ENCODE data around the gene PRKAA2. TPM values are rescaled to one million over a fixed set of nuclear protein-coding genes. Genes with fewer than 3 reads are reported as not detected.
A peak's percentile ranks its signal among the peaks of the same experiment; 100 is the strongest.

Gene PRKAA2
- total RNA-seq, 2 experiments from 2014 or later: 0.02 TPM

DNA sequence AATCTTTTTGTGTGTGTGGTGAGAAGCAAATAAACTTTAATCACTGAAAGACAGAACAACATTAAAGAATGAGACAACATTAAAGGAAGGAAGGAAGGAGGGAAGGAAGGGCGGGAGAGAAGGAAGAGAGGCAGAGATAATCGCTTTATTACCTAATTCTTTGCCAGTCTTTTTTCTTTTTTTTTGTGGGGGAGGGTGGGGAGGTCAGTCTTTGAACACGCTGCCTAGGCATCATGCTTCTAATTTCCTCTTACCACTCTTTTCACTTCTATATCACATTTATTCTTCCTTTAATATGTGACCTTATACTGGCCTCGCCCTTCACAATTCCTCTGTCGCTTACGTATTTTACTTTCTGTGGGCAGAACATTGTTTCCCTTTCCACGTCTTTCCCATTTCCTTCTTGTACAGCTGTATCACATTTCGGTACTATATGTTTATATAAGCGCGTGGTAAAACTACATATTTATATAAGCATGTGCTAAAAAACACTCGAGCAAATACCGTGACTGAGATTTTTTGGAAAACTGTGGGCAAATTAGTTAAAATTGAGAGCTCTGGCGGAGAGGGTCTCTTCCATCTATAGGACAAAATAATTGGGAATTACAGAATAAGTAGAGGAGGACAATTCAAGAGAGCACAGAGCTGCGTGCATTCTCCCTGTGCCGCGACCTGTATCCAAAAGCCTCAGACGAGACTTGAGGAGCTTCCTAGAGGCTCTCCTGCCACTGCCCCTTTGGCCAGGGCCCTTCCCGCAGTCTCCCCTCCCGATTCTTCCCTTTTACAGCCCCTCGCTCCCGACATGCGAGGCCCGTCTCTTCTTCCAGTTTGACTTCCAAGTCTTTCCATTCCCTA lies 823 bp upstream of the PRKAA2 start:
- H3K27me3 Mint-ChIP-seq: peaks cover 65% of the 10 kb centered on the region
- peaks cover 6% of the 10 kb centered on the region for H3K4me1 Mint-ChIP-seq
- H3K4me3 Mint-ChIP-seq: peak overlapping the region; percentile 63
- H3K36me3 Mint-ChIP-seq: no peaks in the 10 kb centered on the region
- DNase-seq: no peak
- H3K27ac Mint-ChIP-seq: no peak overlapping the region
- H3K9me3 Mint-ChIP-seq: no peaks in the 10 kb centered on the region

DNA sequence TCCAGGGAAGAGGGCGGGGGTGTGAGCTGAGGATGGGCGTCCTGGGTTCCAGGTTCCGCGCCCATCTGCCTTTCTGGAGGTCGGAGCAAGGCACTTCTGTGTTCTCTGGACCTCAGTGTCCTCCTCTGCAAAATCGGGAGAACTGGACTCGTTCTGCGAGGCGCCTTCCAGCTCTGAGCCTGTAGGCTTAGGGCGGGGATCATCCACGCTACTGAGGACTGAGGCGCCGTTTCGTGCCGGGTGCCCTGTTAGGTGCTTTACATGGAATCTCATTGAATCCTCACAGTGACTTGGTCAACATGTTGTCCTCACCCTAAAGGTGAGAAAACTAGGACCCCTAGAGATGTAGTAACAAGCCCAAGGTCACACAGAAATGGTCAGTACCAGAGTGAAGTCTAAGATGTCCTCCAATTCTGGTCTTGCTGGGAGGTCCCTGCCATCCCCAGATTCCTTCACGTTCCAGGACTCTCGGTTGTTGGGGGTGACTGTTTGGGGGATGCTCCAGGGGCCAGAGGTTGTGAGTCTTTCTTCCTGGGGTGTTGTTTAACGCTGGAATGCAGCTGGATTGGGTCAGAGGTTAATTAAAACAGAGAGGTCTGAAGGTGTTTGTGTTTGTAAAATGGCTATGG lies 677 bp downstream of the PRKAA2 start:
- Mint-ChIP-seq H3K4me1 (peaks cover 6% of the 10 kb centered on the region), H3K27ac (no peak overlapping the region), H3K4me3 (peak overlapping the region; percentile 29), H3K9me3 (no peaks in the 10 kb centered on the region), H3K36me3 (no peaks in the 10 kb centered on the region), H3K27me3 (peaks cover 57% of the 10 kb centered on the region)
- no peak for DNase-seq

DNA sequence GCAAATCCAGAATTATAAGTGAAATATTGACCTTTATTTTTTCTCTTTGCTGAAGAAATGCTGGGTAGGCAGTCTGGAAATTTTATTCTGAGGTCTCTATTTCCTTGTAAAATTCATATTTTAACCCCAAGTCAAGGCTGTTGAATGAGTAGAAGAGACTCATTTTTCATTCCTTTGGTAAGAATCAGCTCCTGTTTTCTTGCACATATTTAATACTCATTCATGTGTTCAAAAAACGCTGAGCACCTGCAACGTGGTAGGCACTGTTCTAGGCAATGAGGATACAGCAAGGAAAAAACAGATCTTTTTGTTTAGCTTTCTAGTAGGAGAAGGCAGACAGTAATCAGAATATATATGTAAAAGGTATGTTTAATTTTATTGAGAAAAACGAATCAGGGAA lies 1.5 kb downstream of the PRKAA2 start:
- H3K36me3 Mint-ChIP-seq: no peaks in the 10 kb centered on the region
- H3K27ac Mint-ChIP-seq: no peak overlapping the region
- H3K4me3 Mint-ChIP-seq: no peak overlapping the region
- DNase-seq: no peak
- H3K9me3 Mint-ChIP-seq: no peaks in the 10 kb centered on the region
- H3K27me3 Mint-ChIP-seq: peaks cover 53% of the 10 kb centered on the region
- H3K4me1 Mint-ChIP-seq: peaks cover 6% of the 10 kb centered on the region

DNA sequence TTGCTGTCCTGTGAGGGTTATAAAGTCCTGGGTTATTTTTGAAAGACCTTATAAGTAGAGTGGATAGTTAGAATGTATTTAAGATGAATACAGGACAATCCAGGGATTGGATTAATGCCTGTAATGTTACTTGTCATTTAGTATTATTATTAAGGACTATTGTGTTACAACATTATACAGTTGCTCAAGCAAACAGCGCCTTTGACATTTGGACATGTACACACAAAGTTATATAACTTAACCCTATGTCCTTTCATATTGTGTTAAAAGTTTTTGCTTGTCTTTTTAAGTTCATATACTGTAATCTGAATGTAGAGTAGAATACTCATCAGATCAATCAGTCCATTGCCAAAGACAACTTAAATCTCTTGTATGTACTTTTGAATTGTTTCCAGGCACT lies 2.0 kb downstream of the PRKAA2 start:
- no peaks in the 10 kb centered on the region for H3K36me3 Mint-ChIP-seq
- no peak overlapping the region for H3K4me3 Mint-ChIP-seq
- H3K27me3 Mint-ChIP-seq: peaks cover 49% of the 10 kb centered on the region
- H3K9me3 Mint-ChIP-seq: no peaks in the 10 kb centered on the region
- no peak overlapping the region for H3K27ac Mint-ChIP-seq
- peaks cover 6% of the 10 kb centered on the region for H3K4me1 Mint-ChIP-seq
- DNase-seq: no peak

DNA sequence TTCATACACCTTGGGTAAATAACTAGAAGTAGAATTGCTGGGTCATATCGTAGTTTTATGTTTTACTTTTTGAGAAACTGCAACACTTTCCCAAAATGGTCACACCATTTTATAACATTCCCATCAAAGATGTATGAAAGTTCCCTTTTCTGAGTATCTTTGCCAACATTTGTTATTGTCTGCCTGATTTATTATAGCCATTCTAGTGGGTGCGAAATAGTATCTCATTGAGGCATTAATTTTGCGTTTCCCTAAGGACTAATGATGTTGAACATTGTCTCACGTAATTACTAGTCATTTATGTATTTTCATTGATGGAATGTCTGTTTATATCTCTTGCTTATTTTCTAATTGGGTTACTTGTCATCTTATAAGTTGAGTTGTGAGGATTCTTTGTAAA lies 3.4 kb downstream of the PRKAA2 start:
- DNase-seq: no peak
- Mint-ChIP-seq H3K9me3 (no peaks in the 10 kb centered on the region), H3K27ac (no peak overlapping the region), H3K4me1 (peaks cover 6% of the 10 kb centered on the region), H3K36me3 (no peaks in the 10 kb centered on the region), H3K27me3 (peaks cover 48% of the 10 kb centered on the region), H3K4me3 (no peak overlapping the region)

DNA sequence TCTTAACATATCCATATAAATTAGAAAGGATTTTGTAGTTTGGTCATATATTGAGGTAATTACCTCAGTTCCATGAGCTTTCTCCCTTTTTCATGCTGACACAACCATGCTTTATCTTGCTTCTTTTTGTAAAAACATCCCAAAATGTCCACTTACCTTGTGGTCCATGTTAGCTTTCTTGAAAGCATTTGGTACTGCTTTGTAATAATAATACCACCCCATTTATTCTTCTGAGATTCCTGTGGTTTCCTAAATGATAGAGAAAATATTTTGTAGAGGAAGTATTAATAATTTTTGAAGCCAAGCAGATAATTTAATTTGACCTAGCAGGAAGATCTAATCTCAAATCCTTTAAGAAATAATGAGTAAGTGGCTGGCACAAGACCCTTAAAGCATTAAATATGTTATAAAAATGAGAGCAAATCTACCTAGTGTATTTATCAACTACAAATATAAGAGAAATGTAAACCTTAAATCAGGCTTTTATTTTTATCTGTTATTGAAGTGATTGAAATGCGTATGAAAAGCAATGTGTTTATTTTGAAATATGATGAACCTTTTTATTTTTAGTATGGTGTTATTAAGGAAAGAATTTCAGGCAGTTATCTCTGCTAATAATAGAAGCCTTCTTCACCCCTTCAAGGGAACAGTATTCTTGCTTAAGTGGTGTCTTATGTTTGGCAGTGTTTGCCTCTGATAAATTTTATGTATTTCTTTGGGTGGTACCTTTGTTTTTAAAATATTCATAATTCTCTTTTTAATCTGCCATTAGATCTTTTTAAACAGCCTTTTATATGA lies 9.2 kb downstream of the PRKAA2 start:
- H3K27me3 Mint-ChIP-seq: peaks cover 4% of the 10 kb centered on the region
- no peak for DNase-seq
- H3K4me3 Mint-ChIP-seq: no peak overlapping the region
- no peaks in the 10 kb centered on the region for H3K36me3 Mint-ChIP-seq
- H3K27ac Mint-ChIP-seq: no peak overlapping the region
- H3K4me1 Mint-ChIP-seq: no peaks in the 10 kb centered on the region
- peaks cover 16% of the 10 kb centered on the region for H3K9me3 Mint-ChIP-seq

DNA sequence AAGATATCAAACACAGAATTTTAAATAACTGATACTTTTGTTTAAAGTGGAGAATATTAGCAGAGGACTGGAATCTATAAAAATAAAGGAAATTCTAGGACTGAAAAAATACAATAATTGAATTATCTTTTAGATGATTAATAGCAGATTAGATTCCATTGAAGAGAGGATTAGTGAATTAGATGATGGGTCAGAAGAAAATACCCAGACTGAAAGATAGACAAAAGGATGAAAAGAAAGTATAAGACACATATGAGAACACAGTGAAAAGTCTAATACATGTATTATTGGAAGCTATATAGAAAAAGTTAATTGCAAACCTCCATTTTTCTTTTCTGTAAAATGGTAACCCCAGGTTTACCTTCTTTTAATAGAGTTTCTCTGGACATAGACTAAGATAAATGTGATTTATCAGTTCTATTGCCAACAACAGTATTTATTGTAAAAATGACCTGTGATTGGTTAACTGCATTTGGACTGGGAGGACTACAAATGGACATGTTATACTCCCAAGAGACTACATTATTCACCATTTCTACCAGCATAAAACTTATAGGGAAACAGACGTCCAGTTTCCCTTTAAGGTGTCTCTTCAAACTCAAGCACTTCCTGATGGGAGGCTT lies 11.0 kb downstream of the PRKAA2 start:
- Mint-ChIP-seq H3K4me1 (no peaks in the 10 kb centered on the region), H3K36me3 (no peaks in the 10 kb centered on the region), H3K4me3 (no peak overlapping the region), H3K9me3 (peaks cover 16% of the 10 kb centered on the region), H3K27ac (no peak overlapping the region), H3K27me3 (peaks cover 4% of the 10 kb centered on the region)
- DNase-seq: no peak

DNA sequence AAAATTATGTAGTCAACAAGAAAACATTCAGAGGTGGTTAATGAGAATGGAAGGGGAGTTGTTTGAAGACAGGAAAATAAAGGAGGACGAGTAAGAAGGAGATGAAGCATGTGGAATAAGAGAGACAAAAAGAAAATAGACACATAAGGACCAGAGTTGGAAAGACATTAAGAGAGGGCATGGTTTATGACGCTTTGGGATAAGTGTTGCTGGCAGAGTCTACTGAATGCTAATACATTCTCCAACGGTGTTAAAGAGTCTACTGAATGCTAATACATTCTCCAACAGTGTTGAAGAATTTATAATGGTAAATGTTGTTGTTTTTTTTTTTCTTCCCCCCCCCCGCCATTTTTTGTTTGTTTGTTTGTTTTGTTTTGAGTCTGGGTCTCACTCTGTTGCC lies 13.1 kb downstream of the PRKAA2 start:
- Mint-ChIP-seq H3K27me3 (no peaks in the 10 kb centered on the region), H3K36me3 (no peaks in the 10 kb centered on the region), H3K27ac (no peak overlapping the region), H3K4me3 (no peak overlapping the region), H3K4me1 (no peaks in the 10 kb centered on the region), H3K9me3 (peaks cover 16% of the 10 kb centered on the region)
- DNase-seq: no peak

DNA sequence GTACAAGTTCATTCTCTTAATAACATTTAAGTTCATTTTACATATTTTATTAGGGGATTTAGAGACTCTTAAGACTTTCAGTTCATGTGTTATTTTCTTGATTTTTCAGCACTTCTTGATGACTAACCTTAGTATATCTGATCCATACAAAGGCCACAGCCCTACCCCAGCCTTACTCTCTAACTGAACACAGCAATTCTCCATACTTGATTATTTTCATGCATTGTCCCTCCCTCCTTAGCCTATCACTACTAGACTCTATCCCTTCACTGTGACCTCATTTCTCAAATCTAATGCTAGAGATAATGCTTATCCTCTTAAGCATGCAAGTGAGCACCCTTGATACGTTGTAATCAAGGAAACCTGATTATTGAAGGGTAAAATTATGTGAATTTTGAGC lies 15.2 kb downstream of the PRKAA2 start:
- H3K4me3 Mint-ChIP-seq: no peak overlapping the region
- no peaks in the 10 kb centered on the region for H3K36me3 Mint-ChIP-seq
- DNase-seq: no peak
- H3K27ac Mint-ChIP-seq: no peak overlapping the region
- no peaks in the 10 kb centered on the region for H3K4me1 Mint-ChIP-seq
- peaks cover 1% of the 10 kb centered on the region for H3K27me3 Mint-ChIP-seq
- peaks cover 16% of the 10 kb centered on the region for H3K9me3 Mint-ChIP-seq

DNA sequence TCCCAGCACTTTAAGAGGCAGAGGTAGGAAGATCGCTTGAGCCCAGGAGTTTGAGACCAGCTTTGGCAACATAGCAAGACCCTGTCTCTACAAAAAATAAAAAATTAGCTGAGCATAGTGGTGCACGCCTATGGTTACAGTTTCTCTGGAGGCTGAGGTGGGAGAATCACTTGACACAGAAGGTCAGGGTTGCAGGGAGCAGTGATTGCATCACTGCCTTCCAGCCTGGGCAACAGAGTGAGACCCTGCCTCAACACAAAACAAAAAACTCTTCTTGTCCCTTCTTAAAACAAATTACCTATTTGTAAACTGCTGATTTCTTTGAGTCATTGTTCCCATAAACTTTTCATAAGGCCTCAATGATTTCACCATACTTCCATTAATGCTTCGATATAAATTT lies 18.7 kb downstream of the PRKAA2 start:
- H3K27me3 Mint-ChIP-seq: peaks cover 9% of the 10 kb centered on the region
- H3K27ac Mint-ChIP-seq: no peak overlapping the region
- H3K9me3 Mint-ChIP-seq: no peaks in the 10 kb centered on the region
- H3K4me3 Mint-ChIP-seq: no peak overlapping the region
- no peaks in the 10 kb centered on the region for H3K36me3 Mint-ChIP-seq
- no peaks in the 10 kb centered on the region for H3K4me1 Mint-ChIP-seq
- no peak for DNase-seq

DNA sequence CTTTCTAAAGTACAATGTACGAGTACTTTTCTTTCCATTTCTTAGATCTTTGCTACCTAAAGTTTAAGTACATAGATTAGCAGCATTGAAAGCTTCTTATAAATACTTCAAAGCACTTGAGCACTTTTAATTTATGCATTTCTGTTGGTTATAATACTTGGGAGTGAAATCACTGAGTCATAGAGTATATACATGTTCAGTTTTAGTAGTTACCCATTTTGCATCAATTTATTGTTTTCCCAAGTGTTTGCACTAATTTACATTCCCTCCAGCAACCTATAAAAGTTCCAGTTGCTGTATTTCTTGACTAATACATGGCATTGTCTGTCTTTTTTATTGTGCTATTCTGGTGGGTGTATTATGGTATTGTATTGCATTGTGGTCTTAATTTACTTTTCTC lies 20.3 kb downstream of the PRKAA2 start:
- H3K4me1 Mint-ChIP-seq: no peaks in the 10 kb centered on the region
- no peak overlapping the region for H3K27ac Mint-ChIP-seq
- peaks cover 12% of the 10 kb centered on the region for H3K27me3 Mint-ChIP-seq
- no peak overlapping the region for H3K4me3 Mint-ChIP-seq
- H3K36me3 Mint-ChIP-seq: no peaks in the 10 kb centered on the region
- no peaks in the 10 kb centered on the region for H3K9me3 Mint-ChIP-seq
- no peak for DNase-seq

DNA sequence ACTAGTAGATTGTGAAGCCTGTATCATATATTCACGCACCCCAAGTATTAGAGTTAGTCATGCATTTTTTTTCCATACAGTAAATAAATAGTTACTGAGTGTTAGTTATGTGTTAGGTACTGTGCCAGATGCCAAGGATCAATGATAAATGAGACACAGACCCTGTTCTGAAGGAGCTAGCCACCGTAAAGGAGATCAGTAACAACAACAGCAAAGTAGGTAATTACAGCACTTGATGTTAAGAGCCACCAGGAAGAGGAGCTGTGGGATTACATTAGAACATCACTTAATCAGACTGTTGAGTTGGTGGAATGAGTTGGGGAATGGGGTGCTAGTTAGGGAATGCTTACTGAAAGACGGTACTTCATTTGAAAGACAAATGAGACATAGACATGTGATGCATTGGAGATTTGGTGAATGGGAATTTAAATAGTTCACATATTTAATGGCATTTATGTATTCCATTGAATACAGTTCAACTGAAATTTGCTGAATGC lies 21.0 kb downstream of the PRKAA2 start:
- Mint-ChIP-seq H3K36me3 (no peaks in the 10 kb centered on the region), H3K27me3 (peaks cover 14% of the 10 kb centered on the region), H3K27ac (no peak overlapping the region), H3K4me1 (no peaks in the 10 kb centered on the region), H3K4me3 (no peak overlapping the region), H3K9me3 (no peaks in the 10 kb centered on the region)
- no peak for DNase-seq

DNA sequence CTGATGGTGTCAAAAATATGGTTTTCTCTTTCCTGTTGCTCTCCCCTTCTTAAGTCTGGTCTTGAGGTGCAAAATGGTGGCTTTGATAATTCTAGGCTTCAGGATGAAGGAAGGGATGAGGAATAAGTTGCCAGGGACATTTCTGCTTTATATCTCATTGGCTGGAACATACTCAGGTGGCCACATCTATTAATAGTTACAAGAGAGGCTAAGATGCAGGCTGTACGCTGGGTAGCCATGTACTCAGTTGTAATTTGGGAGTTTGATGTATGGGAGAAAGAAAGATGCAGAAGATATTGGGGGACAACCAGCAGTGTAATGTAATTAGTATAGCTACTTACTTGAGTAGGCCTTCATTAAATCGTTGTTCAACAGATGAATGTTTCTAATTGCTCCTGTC lies 25.2 kb downstream of the PRKAA2 start:
- DNase-seq: no peak
- Mint-ChIP-seq H3K4me1 (no peaks in the 10 kb centered on the region), H3K4me3 (no peak overlapping the region), H3K27ac (no peak overlapping the region), H3K9me3 (no peaks in the 10 kb centered on the region), H3K27me3 (peaks cover 23% of the 10 kb centered on the region), H3K36me3 (no peaks in the 10 kb centered on the region)

DNA sequence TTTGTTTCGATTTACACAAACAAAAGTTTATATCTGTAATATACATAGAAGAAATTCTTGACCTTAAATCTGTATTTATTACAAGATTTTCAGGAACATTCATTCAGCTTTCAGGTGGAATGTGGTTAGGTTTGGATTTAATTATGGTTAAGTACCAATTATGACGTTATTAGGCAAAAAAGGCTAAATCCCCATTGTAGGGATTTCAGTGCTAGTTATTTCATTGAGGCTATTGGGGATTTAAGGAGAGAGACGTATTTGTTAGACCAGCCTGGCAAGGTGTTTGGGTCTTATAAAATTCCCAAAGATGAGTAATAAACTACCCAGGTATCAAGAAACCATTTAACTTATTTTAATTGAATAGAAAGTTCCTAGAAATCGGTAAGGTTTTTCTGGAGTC lies 26.0 kb downstream of the PRKAA2 start:
- Mint-ChIP-seq H3K36me3 (no peaks in the 10 kb centered on the region), H3K9me3 (no peaks in the 10 kb centered on the region), H3K4me1 (no peaks in the 10 kb centered on the region), H3K4me3 (no peak overlapping the region), H3K27ac (no peak overlapping the region), H3K27me3 (peaks cover 18% of the 10 kb centered on the region)
- no peak for DNase-seq

DNA sequence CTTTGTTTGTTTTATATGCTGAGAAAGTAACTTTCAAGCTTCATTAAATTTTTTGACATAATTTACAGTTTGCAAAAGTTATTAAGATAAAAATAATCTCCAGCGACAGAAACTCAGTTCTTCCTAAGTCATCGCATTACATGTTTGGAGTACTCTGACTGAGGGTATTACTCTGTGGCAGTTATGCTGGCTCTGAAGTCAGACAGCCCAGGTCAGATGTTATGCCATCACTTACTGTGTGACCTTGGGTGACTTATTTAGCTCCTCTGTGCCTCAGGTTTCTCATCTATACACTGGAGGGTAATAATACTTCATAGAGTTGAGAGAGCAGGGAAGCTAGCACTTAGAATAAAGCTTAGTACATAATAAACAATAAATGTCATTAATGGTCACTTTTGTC lies 26.4 kb downstream of the PRKAA2 start:
- Mint-ChIP-seq H3K9me3 (no peaks in the 10 kb centered on the region), H3K27me3 (peaks cover 19% of the 10 kb centered on the region), H3K36me3 (no peaks in the 10 kb centered on the region), H3K27ac (no peak overlapping the region), H3K4me1 (no peaks in the 10 kb centered on the region), H3K4me3 (no peak overlapping the region)
- DNase-seq: no peak
